Head of caudate nucleus (tissue), 42 donors: ENCODE results near the gene LEMD1.
A peak's percentile ranks its signal among the peaks of the same experiment; 100 is the strongest.

Experiments
- DNase-seq, 42 donors: peaks; one replicate each; pipeline versions ENCODE4 v3.0.0 to v3.0.0-alpha.2; 2020 to 2021; ENCODE audit warnings: mixed read lengths in 7 of 42
- intact Hi-C: fragments of 100-400 bp; cut with DNase I; formaldehyde crosslinking; loops from one replicate; pipeline ENCODE4 v1.15.0; 2022

The LEMD1 gene

GRCh38 chr1:205348554-205349487, 73.0 kb downstream of the LEMD1 start:
- DNase-seq = no peak
- intact Hi-C loops = no loop called here

- intact Hi-C loops = no loop called here
- peak in 8 of 42 donors; percentile 27 to 72 (median 45) for DNase-seq
These were observed 74.8 kb downstream of the LEMD1 start for GRCh38 chr1:205346956-205347574.

GRCh38 chr1:205345761-205346160, 76.1 kb downstream of the LEMD1 start:
- intact Hi-C loops = no loop called here
- no peak for DNase-seq

GRCh38 chr1:205344066-205344928, 77.6 kb downstream of the LEMD1 start:
- intact Hi-C loops = no loop called here
- peak in 39 of 42 donors; percentile 25 to 76 (median 51) for DNase-seq

GRCh38 chr1:205343431-205344065, 78.3 kb downstream of the LEMD1 start:
- peak in 6 of 42 donors; percentile 22 to 40 (median 30) for DNase-seq
- intact Hi-C loops = no loop called here

- DNase-seq = no peak
- intact Hi-C loops = no loop called here
These were observed 78.9 kb downstream of the LEMD1 start for GRCh38 chr1:205342986-205343385.

GRCh38 chr1:205340676-205341075, 81.2 kb downstream of the LEMD1 start:
- intact Hi-C loops = no loop called here
- no peak for DNase-seq

- intact Hi-C loops = loop anchor here (5.0 kb wide), 1 partner anchor 148 kb away; no protein-coding TSS in a partner anchor
- no peak for DNase-seq
These were observed 82.1 kb downstream of the LEMD1 start for GRCh38 chr1:205339717-205340116.

GRCh38 chr1:205339197-205339702, 82.6 kb downstream of the LEMD1 start:
- intact Hi-C loops = loop anchor here (5.0 kb wide), 1 partner anchor 148 kb away; no protein-coding TSS in a partner anchor
- DNase-seq = no peak

GRCh38 chr1:205338011-205338410, 83.8 kb downstream of the LEMD1 start:
- intact Hi-C loops = loop anchor here (5.0 kb wide), 1 partner anchor 149 kb away; no protein-coding TSS in a partner anchor
- DNase-seq = no peak

GRCh38 chr1:205337481-205337880, 84.4 kb downstream of the LEMD1 start:
- intact Hi-C loops = loop anchor here (5.0 kb wide), 1 partner anchor 150 kb away; no protein-coding TSS in a partner anchor

GRCh38 chr1:205335692-205336091, 86.2 kb downstream of the LEMD1 start:
- intact Hi-C loops = loop anchor here (5.0 kb wide), 1 partner anchor 152 kb away; no protein-coding TSS in a partner anchor
- DNase-seq = peak; percentile 70 to 95 (median 88)

More at GRCh38 chr1:205337481-205337880, 84.4 kb downstream of the LEMD1 start:
- no peak for DNase-seq

- intact Hi-C loops = no loop called here
- no peak for DNase-seq
These were observed 89.7 kb downstream of the LEMD1 start for GRCh38 chr1:205332015-205332791.
